DND-41 (cell line): ENCODE measurements around the gene CAMKMT.

Source experiments
- CTCF ChIP-seq: IDR thresholded peaks from 2 replicates; pipeline ENCODE4 v1.5.1; 2012; ENCODE audit warnings: borderline replicate concordance, low read length, moderate library complexity, mild to moderate bottlenecking; ENCODE audit not compliant: poor library complexity, severe bottlenecking; ENCODE audit errors: extremely low read depth
- EZH2 ChIP-seq: IDR thresholded peaks from 3 replicates; pipeline ENCODE4 v1.6.1; 2012; ENCODE audit warnings: borderline replicate concordance, low read depth, mild to moderate bottlenecking, moderate library complexity, low read length, inconsistent platforms; ENCODE audit not compliant: severe bottlenecking

- TF ChIP-seq CTCF (no peak), EZH2 (no peak)
These were observed 191.7 kb downstream of the CAMKMT start for GRCh38 chr2:44553456-44553855.
